ENCODE measurements around the gene SETBP1. TPM values are rescaled to one million over a fixed set of nuclear protein-coding genes. Genes with fewer than 3 reads are reported as not detected.

SETBP1 gene
- total RNA-seq, 1 donor from 2014 or later: 22.6 TPM

DNA sequence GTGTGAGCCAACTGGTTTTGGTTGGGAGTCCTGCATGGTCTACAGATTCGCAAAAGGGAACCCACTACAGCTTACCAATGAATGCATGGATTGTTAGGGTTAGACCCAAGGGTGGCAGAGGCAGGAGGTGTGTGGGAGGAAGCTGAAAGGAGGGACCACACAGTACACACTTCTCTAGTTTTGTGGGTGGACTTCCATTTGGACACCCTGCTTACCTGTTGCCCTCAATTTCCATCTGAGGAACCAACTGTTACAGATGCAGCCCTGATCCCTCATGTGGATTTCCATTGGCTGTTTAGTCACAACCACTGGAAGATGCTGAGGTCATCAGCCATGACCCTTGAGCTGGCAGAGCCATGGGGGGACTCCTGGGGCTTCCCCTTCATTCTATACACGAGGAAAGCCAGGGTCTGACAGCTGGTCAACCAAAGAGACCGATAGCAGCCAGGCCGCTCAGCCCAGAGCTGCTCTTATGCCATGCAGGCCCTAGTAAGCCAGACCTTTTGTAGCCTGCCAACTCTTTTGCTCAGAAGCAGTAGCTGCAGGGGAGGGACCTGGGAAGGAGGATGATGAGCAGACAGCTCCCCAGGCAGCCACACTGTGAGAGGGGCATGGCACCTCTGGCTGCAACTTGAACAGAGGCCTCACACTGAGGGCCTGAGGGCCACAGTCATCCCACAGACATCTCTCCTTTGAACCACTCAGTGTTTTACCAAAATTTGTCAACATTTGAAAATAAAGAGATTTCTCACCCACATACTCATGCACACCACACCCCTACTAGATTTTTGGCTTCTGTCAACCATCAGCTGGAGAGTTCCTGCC lies 162.1 kb downstream of the SETBP1 start:
- Mint-ChIP-seq H3K36me3 (ENCODE audit: low read depth) (peaks cover 3% of the 10 kb centered on the region), H3K4me1 (peaks cover 21% of the 10 kb centered on the region), H3K9me3 (no peaks in the 10 kb centered on the region), H3K27ac (no peak overlapping the region), H3K27me3 (peaks cover 2% of the 10 kb centered on the region), H3K4me3 (no peak overlapping the region)
- no peak for DNase-seq
- intact Hi-C loops (cut with micrococcal nuclease): no loop called here

- DNase-seq: no peak
- H3K4me1 Mint-ChIP-seq: peaks cover 10% of the 10 kb centered on the region
- H3K9me3 Mint-ChIP-seq: no peaks in the 10 kb centered on the region
- H3K4me3 Mint-ChIP-seq: no peak overlapping the region
- H3K27ac Mint-ChIP-seq: no peak overlapping the region
- intact Hi-C loops (cut with micrococcal nuclease): no loop called here
- peaks cover 4% of the 10 kb centered on the region for H3K27me3 Mint-ChIP-seq
- peaks cover 3% of the 10 kb centered on the region for H3K36me3 Mint-ChIP-seq (ENCODE audit: low read depth)
Observed at GRCh38 chr18:44844486-44844885, 163.8 kb downstream of the SETBP1 start.

- DNase-seq: no peak
- no peaks in the 10 kb centered on the region for H3K36me3 Mint-ChIP-seq (ENCODE audit: low read depth)
- no peak overlapping the region for H3K27ac Mint-ChIP-seq
- H3K4me3 Mint-ChIP-seq: no peak overlapping the region
- intact Hi-C loops (cut with micrococcal nuclease): no loop called here
- peaks cover 2% of the 10 kb centered on the region for H3K4me1 Mint-ChIP-seq
- H3K9me3 Mint-ChIP-seq: no peaks in the 10 kb centered on the region
- H3K27me3 Mint-ChIP-seq: peaks cover 4% of the 10 kb centered on the region
Observed at GRCh38 chr18:44846450-44846849, 165.8 kb downstream of the SETBP1 start.

DNA sequence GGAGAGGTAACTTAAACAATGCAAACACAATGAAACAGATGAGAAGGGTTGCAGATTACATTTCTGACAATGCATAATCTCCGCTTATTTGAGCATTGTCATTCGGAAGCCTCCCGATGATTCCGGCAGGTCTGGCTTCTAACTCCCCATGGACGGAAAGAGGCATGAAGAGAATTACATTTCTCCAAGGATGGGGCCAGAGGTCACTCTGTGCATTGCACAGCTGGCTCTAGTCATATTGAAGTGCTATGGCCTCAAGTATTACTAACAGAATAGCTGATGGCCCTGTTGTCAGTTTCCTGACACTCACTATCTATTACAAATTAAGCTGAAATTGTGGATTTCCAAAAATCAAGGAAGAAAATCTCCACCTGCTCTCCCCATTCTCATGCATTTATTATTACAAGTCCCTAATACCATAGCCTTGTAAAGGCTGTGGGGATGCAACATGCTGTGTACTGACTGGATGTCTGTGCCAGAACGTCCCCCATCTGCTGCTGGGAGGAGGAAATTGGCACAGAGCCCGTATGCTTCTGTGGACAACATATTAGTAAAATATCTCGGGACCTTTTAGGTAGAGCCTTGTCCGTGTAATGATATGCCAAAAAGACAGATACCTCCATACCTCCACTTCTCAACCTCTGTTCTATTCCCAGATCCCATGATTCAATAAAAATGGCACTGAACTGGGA lies 168.1 kb downstream of the SETBP1 start:
- H3K27me3 Mint-ChIP-seq: peaks cover 4% of the 10 kb centered on the region
- intact Hi-C loops (cut with micrococcal nuclease): no loop called here
- H3K36me3 Mint-ChIP-seq (ENCODE audit: low read depth): no peaks in the 10 kb centered on the region
- H3K4me1 Mint-ChIP-seq: peaks cover 3% of the 10 kb centered on the region
- DNase-seq: no peak
- H3K4me3 Mint-ChIP-seq: no peak overlapping the region
- no peak overlapping the region for H3K27ac Mint-ChIP-seq
- no peaks in the 10 kb centered on the region for H3K9me3 Mint-ChIP-seq

GRCh38 chr18:44849361-44849760 lies 168.7 kb downstream of the SETBP1 start:
- no peak for DNase-seq
- H3K4me3 Mint-ChIP-seq: no peak overlapping the region
- peaks cover 4% of the 10 kb centered on the region for H3K27me3 Mint-ChIP-seq
- H3K9me3 Mint-ChIP-seq: peaks cover under 1% of the 10 kb centered on the region
- H3K27ac Mint-ChIP-seq: no peak overlapping the region
- H3K4me1 Mint-ChIP-seq: peaks cover 3% of the 10 kb centered on the region
- H3K36me3 Mint-ChIP-seq (ENCODE audit: low read depth): no peaks in the 10 kb centered on the region
- intact Hi-C loops (cut with micrococcal nuclease): no loop called here

- H3K4me1 Mint-ChIP-seq: peaks cover 3% of the 10 kb centered on the region
- no peaks in the 10 kb centered on the region for H3K36me3 Mint-ChIP-seq (ENCODE audit: low read depth)
- H3K27me3 Mint-ChIP-seq: peaks cover 4% of the 10 kb centered on the region
- no peak overlapping the region for H3K27ac Mint-ChIP-seq
- intact Hi-C loops (cut with micrococcal nuclease): no loop called here
- no peak overlapping the region for H3K4me3 Mint-ChIP-seq
- DNase-seq: no peak
- H3K9me3 Mint-ChIP-seq: peaks cover 6% of the 10 kb centered on the region
Observed at GRCh38 chr18:44850001-44850400, 169.3 kb downstream of the SETBP1 start.

GRCh38 chr18:44851856-44852621 lies 171.4 kb downstream of the SETBP1 start:
- H3K4me1 Mint-ChIP-seq: peaks cover 2% of the 10 kb centered on the region
- H3K36me3 Mint-ChIP-seq (ENCODE audit: low read depth): no peaks in the 10 kb centered on the region
- peaks cover 6% of the 10 kb centered on the region for H3K9me3 Mint-ChIP-seq
- DNase-seq: no peak
- intact Hi-C loops (cut with micrococcal nuclease): no loop called here
- H3K27me3 Mint-ChIP-seq: peaks cover 6% of the 10 kb centered on the region
- H3K4me3 Mint-ChIP-seq: no peak overlapping the region
- H3K27ac Mint-ChIP-seq: no peak overlapping the region

DNA sequence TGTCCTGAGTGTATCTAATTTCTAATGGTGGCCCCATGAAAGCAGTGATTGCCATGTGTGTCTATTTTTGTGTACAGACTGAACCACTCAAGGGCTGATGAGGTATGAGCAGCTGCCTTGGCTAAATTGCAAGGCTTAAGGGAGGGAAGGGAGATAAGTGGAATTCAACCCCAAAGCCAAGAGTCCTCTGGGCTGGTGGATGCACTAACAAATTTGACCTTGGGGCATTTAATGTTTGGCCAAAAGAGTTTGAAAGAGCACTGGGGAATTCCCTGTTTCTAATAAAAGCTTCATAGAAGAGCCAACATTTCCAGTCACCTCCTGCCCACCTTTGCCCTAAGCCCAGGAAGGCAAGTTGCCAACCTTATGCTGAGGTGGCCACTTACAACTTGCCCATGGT lies 172.1 kb downstream of the SETBP1 start:
- intact Hi-C loops (cut with micrococcal nuclease): no loop called here
- Mint-ChIP-seq H3K9me3 (peaks cover 6% of the 10 kb centered on the region), H3K27me3 (peaks cover 10% of the 10 kb centered on the region), H3K36me3 (ENCODE audit: low read depth) (no peaks in the 10 kb centered on the region), H3K4me3 (no peak overlapping the region), H3K27ac (peak overlapping the region; percentile 23), H3K4me1 (peaks cover 2% of the 10 kb centered on the region)
- no peak for DNase-seq

DNA sequence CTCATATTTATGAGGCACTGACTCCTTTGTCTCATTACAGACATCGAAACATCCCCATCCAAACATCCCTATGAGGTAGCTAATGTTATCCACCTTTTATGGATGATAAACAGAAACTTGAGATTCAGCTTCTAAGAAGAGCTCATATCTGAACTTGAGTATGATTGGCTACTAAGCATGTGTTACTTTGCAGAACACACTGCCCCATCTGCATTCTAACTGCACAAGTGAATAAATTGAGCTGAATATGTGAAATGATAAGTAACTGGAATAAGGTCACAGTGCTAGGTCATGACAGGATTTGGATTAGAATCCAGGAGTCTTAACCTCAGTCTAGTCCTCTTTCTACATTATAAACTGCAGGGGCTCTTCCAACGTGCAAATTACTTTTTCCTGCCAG lies 172.7 kb downstream of the SETBP1 start:
- Mint-ChIP-seq H3K4me3 (no peak overlapping the region), H3K9me3 (peaks cover 6% of the 10 kb centered on the region), H3K27me3 (peaks cover 11% of the 10 kb centered on the region), H3K4me1 (peaks cover 2% of the 10 kb centered on the region), H3K36me3 (ENCODE audit: low read depth) (no peaks in the 10 kb centered on the region), H3K27ac (no peak overlapping the region)
- intact Hi-C loops (cut with micrococcal nuclease): no loop called here
- DNase-seq: no peak

DNA sequence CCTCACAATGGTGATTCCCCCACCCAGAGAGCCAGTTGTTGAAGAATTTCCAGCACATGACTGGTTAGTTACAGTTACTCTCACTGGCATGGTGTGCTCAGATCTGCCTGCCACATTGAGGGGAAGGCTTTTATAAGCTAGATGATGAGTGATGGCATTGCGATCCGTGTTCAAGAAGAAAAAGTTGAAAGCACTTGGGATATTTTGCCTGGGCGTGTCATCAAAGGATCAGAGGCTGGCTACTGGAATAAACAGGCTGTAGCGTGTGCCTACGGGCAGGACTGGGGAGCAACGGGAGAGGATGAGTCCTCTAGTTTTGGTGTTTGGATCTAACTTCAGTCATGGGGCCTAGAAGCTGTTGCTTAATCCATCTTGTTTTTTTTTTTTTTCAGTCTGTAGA lies 175.0 kb downstream of the SETBP1 start:
- H3K27me3 Mint-ChIP-seq: peaks cover 12% of the 10 kb centered on the region
- H3K27ac Mint-ChIP-seq: no peak overlapping the region
- H3K9me3 Mint-ChIP-seq: peaks cover 6% of the 10 kb centered on the region
- H3K36me3 Mint-ChIP-seq (ENCODE audit: low read depth): no peaks in the 10 kb centered on the region
- H3K4me3 Mint-ChIP-seq: no peak overlapping the region
- H3K4me1 Mint-ChIP-seq: peaks cover 2% of the 10 kb centered on the region
- DNase-seq: no peak
- intact Hi-C loops (cut with micrococcal nuclease): no loop called here

- Mint-ChIP-seq H3K36me3 (ENCODE audit: low read depth) (no peaks in the 10 kb centered on the region), H3K27me3 (peaks cover 12% of the 10 kb centered on the region), H3K4me1 (peaks cover 2% of the 10 kb centered on the region), H3K4me3 (no peak overlapping the region), H3K9me3 (peaks cover 6% of the 10 kb centered on the region), H3K27ac (no peak overlapping the region)
- intact Hi-C loops (cut with micrococcal nuclease): no loop called here
- DNase-seq: no peak
Observed at GRCh38 chr18:44856157-44856556, 175.5 kb downstream of the SETBP1 start.

- Mint-ChIP-seq H3K27ac (no peak overlapping the region), H3K4me1 (peaks cover 2% of the 10 kb centered on the region)
- intact Hi-C loops (cut with micrococcal nuclease): no loop called here
Observed at GRCh38 chr18:44857081-44857480, 176.4 kb downstream of the SETBP1 start.

GRCh38 chr18:44857744-44858491 lies 177.2 kb downstream of the SETBP1 start:
- no peaks in the 10 kb centered on the region for H3K4me1 Mint-ChIP-seq
- peaks cover 6% of the 10 kb centered on the region for H3K9me3 Mint-ChIP-seq
- H3K27ac Mint-ChIP-seq: no peak overlapping the region
- H3K4me3 Mint-ChIP-seq: no peak overlapping the region
- intact Hi-C loops (cut with micrococcal nuclease): no loop called here
- no peaks in the 10 kb centered on the region for H3K36me3 Mint-ChIP-seq (ENCODE audit: low read depth)
- peaks cover 12% of the 10 kb centered on the region for H3K27me3 Mint-ChIP-seq
- DNase-seq: no peak

More at GRCh38 chr18:44857081-44857480, 176.4 kb downstream of the SETBP1 start:
- Mint-ChIP-seq H3K4me3 (no peak overlapping the region), H3K9me3 (peaks cover 6% of the 10 kb centered on the region), H3K27me3 (peaks cover 12% of the 10 kb centered on the region), H3K36me3 (ENCODE audit: low read depth) (no peaks in the 10 kb centered on the region)
- DNase-seq: no peak
